ENCODE results near the gene SPATA22. TPM values are rescaled to one million over a fixed set of nuclear protein-coding genes. Genes with fewer than 3 reads are reported as not detected.

Gene SPATA22
- polyA plus RNA-seq, 1 donor (not counting 4 experiments of a cell fraction or from before 2014, with no cell fraction given): not detected

- Histone ChIP-seq H3K4me1 (ENCODE audit: control insufficient read depth, extremely low read depth, insufficient read depth, low read length) (no peaks in the 10 kb centered on the region), H4K20me1 (ENCODE audit: control insufficient read depth, extremely low read depth, insufficient read depth, low read length) (no peaks in the 10 kb centered on the region), H2AFZ (ENCODE audit: control insufficient read depth, low read length) (no peak overlapping the region), H3K9ac (ENCODE audit: control insufficient read depth, extremely low read depth, insufficient read depth, low read length) (no peak overlapping the region), H3K36me3 (ENCODE audit: control insufficient read depth in 2 of 2, extremely low read depth in 1 of 2, insufficient read depth in 2 of 2, low read length in 2 of 2) (peaks cover 7 to 9% of the 10 kb centered on the region in 2 experiments), H3K9me3 (ENCODE audit: control insufficient read depth, low read depth, low read length) (no peaks in the 10 kb centered on the region), H3K79me2 (ENCODE audit: control insufficient read depth, insufficient read depth, low read length) (no peaks in the 10 kb centered on the region), H3K27ac (ENCODE audit: control insufficient read depth, insufficient read depth, low read length) (no peak overlapping the region), H3K27me3 (ENCODE audit: control insufficient read depth, extremely low read depth, insufficient read depth, low read length) (no peaks in the 10 kb centered on the region), H3K4me3 (ENCODE audit: control insufficient read depth in 2 of 3, extremely low read depth in 1 of 3, insufficient read depth in 2 of 3, low read depth in 1 of 3, low read length in 3 of 3) (no peak overlapping the region), H3K4me2 (ENCODE audit: control insufficient read depth, extremely low read depth, insufficient read depth, low read depth, low read length) (no peak overlapping the region), H3K9me1 (ENCODE audit: control insufficient read depth, extremely low read depth, insufficient read depth, low read length) (no peaks in the 10 kb centered on the region)
- no peak for DNase-seq (ENCODE audit: low read depth, low spot score)
- FAIRE-seq: no peak
- dilution Hi-C loops (cut with MboI; ENCODE audit: extremely low pct_ligation_motif_present, low sequenced_read_pairs): no loop called here
- TF ChIP-seq EZH2 (IDR thresholded peaks at IDR 0.05; ENCODE audit: low read length): no peak
- TF ChIP-seq CTCF (optimal IDR thresholded peaks at IDR 0.05 in 1 of 3, IDR thresholded peaks at IDR 0.05 in 1 of 3, conservative IDR thresholded peaks at IDR 0.05 in 1 of 3; ENCODE audit: extremely low read depth in 1 of 3, insufficient read depth in 2 of 3, low read length in 3 of 3): no peak
These were observed 36.2 kb upstream of the SPATA22 start for GRCh38 chr17:3507869-3508268.

DNA sequence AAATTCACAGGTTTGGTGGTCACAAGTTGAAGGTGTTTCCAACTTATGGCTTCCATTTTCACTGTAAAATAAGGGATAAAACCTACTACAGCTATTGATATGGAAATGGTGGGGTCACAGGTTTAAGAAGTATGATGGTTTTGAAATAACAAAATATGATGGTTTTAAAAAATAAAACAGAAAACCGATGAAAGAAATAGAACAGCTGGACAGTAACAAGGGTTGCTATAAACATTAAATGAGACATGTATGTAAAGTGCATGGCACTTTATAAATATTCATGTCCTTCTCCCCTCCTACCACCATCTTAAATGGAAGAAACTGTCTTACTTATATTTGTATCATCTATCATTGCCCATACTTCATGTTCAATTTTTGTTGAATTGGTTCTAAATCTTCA is 35.5 kb upstream of the SPATA22 start:
- H3K9me3 ChIP-seq (ENCODE audit: control insufficient read depth, low read depth, low read length): no peaks in the 10 kb centered on the region
- H3K9me1 ChIP-seq (ENCODE audit: control insufficient read depth, extremely low read depth, insufficient read depth, low read length): no peaks in the 10 kb centered on the region
- no peaks in the 10 kb centered on the region for H3K4me1 ChIP-seq (ENCODE audit: control insufficient read depth, extremely low read depth, insufficient read depth, low read length)
- no peak overlapping the region for H2AFZ ChIP-seq (ENCODE audit: control insufficient read depth, low read length)
- H3K27ac ChIP-seq (ENCODE audit: control insufficient read depth, insufficient read depth, low read length): no peak overlapping the region
- H3K27me3 ChIP-seq (ENCODE audit: control insufficient read depth, extremely low read depth, insufficient read depth, low read length): no peaks in the 10 kb centered on the region
- DNase-seq (ENCODE audit: low read depth, low spot score) (no peak), FAIRE-seq (no peak)
- peaks cover 4 to 5% of the 10 kb centered on the region in 2 experiments for H3K36me3 ChIP-seq (ENCODE audit: control insufficient read depth in 2 of 2, extremely low read depth in 1 of 2, insufficient read depth in 2 of 2, low read length in 2 of 2)
- no peaks in the 10 kb centered on the region for H4K20me1 ChIP-seq (ENCODE audit: control insufficient read depth, extremely low read depth, insufficient read depth, low read length)
- H3K9ac ChIP-seq (ENCODE audit: control insufficient read depth, extremely low read depth, insufficient read depth, low read length): no peak overlapping the region
- H3K4me2 ChIP-seq (ENCODE audit: control insufficient read depth, extremely low read depth, insufficient read depth, low read depth, low read length): no peak overlapping the region
- no peak overlapping the region for H3K4me3 ChIP-seq (ENCODE audit: control insufficient read depth in 2 of 3, extremely low read depth in 1 of 3, insufficient read depth in 2 of 3, low read depth in 1 of 3, low read length in 3 of 3)
- dilution Hi-C loops (cut with MboI; ENCODE audit: extremely low pct_ligation_motif_present, low sequenced_read_pairs): no loop called here
- no peaks in the 10 kb centered on the region for H3K79me2 ChIP-seq (ENCODE audit: control insufficient read depth, insufficient read depth, low read length)
- no peak for TF ChIP-seq EZH2 (IDR thresholded peaks at IDR 0.05; ENCODE audit: low read length)

- H3K9ac ChIP-seq (ENCODE audit: control insufficient read depth, extremely low read depth, insufficient read depth, low read length): no peak overlapping the region
- no peaks in the 10 kb centered on the region for H4K20me1 ChIP-seq (ENCODE audit: control insufficient read depth, extremely low read depth, insufficient read depth, low read length)
- H3K9me1 ChIP-seq (ENCODE audit: control insufficient read depth, extremely low read depth, insufficient read depth, low read length): no peaks in the 10 kb centered on the region
- no peak for DNase-seq (ENCODE audit: low read depth, low spot score)
- no peak overlapping the region for H3K4me3 ChIP-seq (ENCODE audit: control insufficient read depth in 2 of 3, extremely low read depth in 1 of 3, insufficient read depth in 2 of 3, low read depth in 1 of 3, low read length in 3 of 3)
- no peak for FAIRE-seq
- no peaks in the 10 kb centered on the region for H3K4me1 ChIP-seq (ENCODE audit: control insufficient read depth, extremely low read depth, insufficient read depth, low read length)
- H3K79me2 ChIP-seq (ENCODE audit: control insufficient read depth, insufficient read depth, low read length): no peaks in the 10 kb centered on the region
- dilution Hi-C loops (cut with MboI; ENCODE audit: extremely low pct_ligation_motif_present, low sequenced_read_pairs): no loop called here
- H3K27me3 ChIP-seq (ENCODE audit: control insufficient read depth, extremely low read depth, insufficient read depth, low read length): no peaks in the 10 kb centered on the region
- H3K9me3 ChIP-seq (ENCODE audit: control insufficient read depth, low read depth, low read length): no peaks in the 10 kb centered on the region
- no peak overlapping the region for H3K4me2 ChIP-seq (ENCODE audit: control insufficient read depth, extremely low read depth, insufficient read depth, low read depth, low read length)
- no peak for TF ChIP-seq EZH2 (IDR thresholded peaks at IDR 0.05; ENCODE audit: low read length)
- TF ChIP-seq CTCF (optimal IDR thresholded peaks at IDR 0.05 in 1 of 3, IDR thresholded peaks at IDR 0.05 in 1 of 3, conservative IDR thresholded peaks at IDR 0.05 in 1 of 3; ENCODE audit: extremely low read depth in 1 of 3, insufficient read depth in 2 of 3, low read length in 3 of 3): no peak
- no peak overlapping the region for H2AFZ ChIP-seq (ENCODE audit: control insufficient read depth, low read length)
- no peak overlapping the region for H3K27ac ChIP-seq (ENCODE audit: control insufficient read depth, insufficient read depth, low read length)
- peaks cover under 1 to 2% of the 10 kb centered on the region in 2 experiments for H3K36me3 ChIP-seq (ENCODE audit: control insufficient read depth in 2 of 2, extremely low read depth in 1 of 2, insufficient read depth in 2 of 2, low read length in 2 of 2)
These were observed 34.4 kb upstream of the SPATA22 start for GRCh38 chr17:3506054-3506453.

Measured in keratinocyte (primary cell).